ENCODE results near the gene BUB1. TPM values are rescaled to one million over a fixed set of nuclear protein-coding genes. Genes with fewer than 3 reads are reported as not detected.
A peak's percentile ranks its signal among the peaks of the same experiment; 100 is the strongest.

BUB1 gene
- total and polyA plus RNA-seq, 2 of the 8 experiments (the other 6 are each of a cell fraction or from before 2014, with no cell fraction given): 48.4 to 113 TPM

GRCh38 chr2:110664135-110664534, 13.7 kb downstream of the BUB1 start:
- CTCF ChIA-PET (ENCODE audit: partially characterized antibody): interaction anchor here (1.2 to 1.9 kb wide), 2 partner anchors 14 to 92 kb away, joined by 3 to 8 read pairs; partner anchors contain the start of gene BUB1

More at GRCh38 chr2:110664135-110664534, 13.7 kb downstream of the BUB1 start:
- FAIRE-seq (peak; percentile 24), DNase-seq (ENCODE audit: low read depth in 1 of 2, low spot score in 2 of 2) (no peak)
- Histone ChIP-seq H4K8ac (ENCODE audit: extremely low read depth, insufficient read depth, low read length) (no peak overlapping the region), H3K27me3 (replicated peaks in 1 of 4; ENCODE audit: control insufficient read depth in 3 of 4, extremely low read depth in 1 of 4, insufficient read depth in 3 of 4, low read length in 3 of 4) (no peaks in the 10 kb centered on the region), H3K14ac (ENCODE audit: insufficient read length) (no peak overlapping the region), H3K23ac (ENCODE audit: insufficient read length) (no peak overlapping the region), H3K9ac (replicated peaks in 1 of 4; ENCODE audit: extremely low read depth in 1 of 4, low read depth in 3 of 4, low read length in 3 of 4) (no peak overlapping the region), H2AK5ac (ENCODE audit: low read depth, low read length) (no peak overlapping the region), H3K27ac (ENCODE audit: low read depth, low read length) (no peak overlapping the region), H2BK120ac (replicated peaks; ENCODE audit: low read depth, low read length) (no peak overlapping the region), H2BK15ac (ENCODE audit: low read length) (no peak overlapping the region), H4K91ac (replicated peaks; ENCODE audit: insufficient read length, low read length) (no peak overlapping the region), H3K36me3 (ENCODE audit: control insufficient read depth in 2 of 4, insufficient read depth in 4 of 4, low read length in 3 of 4) (peaks cover 36 to 92% (median 71%) of the 10 kb centered on the region in 4 experiments), H3K18ac (ENCODE audit: extremely low read depth, low read length) (no peak overlapping the region), H3K4ac (replicated peaks; ENCODE audit: insufficient read length, low read depth, low read length) (no peak overlapping the region), H3K79me1 (ENCODE audit: low read depth, low read length) (no peaks in the 10 kb centered on the region), H3K79me2 (ENCODE audit: control insufficient read depth in 1 of 2, insufficient read depth in 2 of 2, low read length in 2 of 2) (peaks cover 0 to 9% of the 10 kb centered on the region in 2 experiments; a peak in 2 of 4 replicates), H3K9me3 (ENCODE audit: insufficient read depth in 2 of 2, low read depth in 1 of 2, low read length in 1 of 2) (no peaks in the 10 kb centered on the region), H3K4me1 (replicated peaks in 1 of 4; ENCODE audit: control insufficient read depth in 3 of 4, insufficient read depth in 4 of 4, low read length in 3 of 4) (no peaks in the 10 kb centered on the region), H4K20me1 (replicated peaks in 1 of 2; ENCODE audit: control insufficient read depth in 1 of 2, insufficient read depth in 2 of 2, low read length in 2 of 2) (peaks cover 0 to 3% of the 10 kb centered on the region in 2 experiments), H3K4me3 (ENCODE audit: extremely low read depth in 1 of 4, insufficient read depth in 2 of 4, low read depth in 3 of 4, low read length in 4 of 4) (no peak overlapping the region), H2BK20ac (ENCODE audit: low read length) (no peak overlapping the region), H3K4me2 (ENCODE audit: insufficient read depth in 1 of 2, low read depth in 2 of 2, low read length in 2 of 2) (no peak overlapping the region), H3K23me2 (ENCODE audit: low read depth, low read length) (no peaks in the 10 kb centered on the region), H2BK5ac (ENCODE audit: low read depth, low read length) (no peak overlapping the region), H4K5ac (ENCODE audit: insufficient read length, low read depth, low read length) (no peak overlapping the region), H2AFZ (ENCODE audit: low read length) (no peak overlapping the region), H3K56ac (replicated peaks; ENCODE audit: insufficient read length, low read depth, low read length) (peak overlapping the region; percentile 57), H2BK12ac (ENCODE audit: low read depth, low read length) (no peak overlapping the region)
- POLR2A ChIA-PET (ENCODE audit: partially characterized antibody): interaction anchor here (0.6 kb wide), 1 partner anchor 11 kb away, joined by 3 read pairs; no protein-coding TSS in a partner anchor
- WGBS, 2 experiments (ENCODE audit: extremely low coverage in 1 of 2, insufficient coverage in 1 of 2, insufficient read length in 1 of 2, insufficient replicate concordance in 2 of 2, low coverage in 1 of 2, low lambda C conversion rate in 2 of 2, missing lambda C conversion rate in 1 of 2): 97% methylated on average over 2 of the region's 2 CpGs; no CpG with 5 or more reads in 1 of the 2 experiments
- TF ChIP-seq TAF1 (IDR thresholded peaks at IDR 0.05; ENCODE audit: low read depth, low read length) (no peak), RBBP5 (IDR thresholded peaks at IDR 0.05; ENCODE audit: borderline replicate concordance, low read depth, low read length) (no peak), HDAC6 (IDR thresholded peaks at IDR 0.05; ENCODE audit: low read depth, low read length) (no peak), FOSL1 (IDR thresholded peaks at IDR 0.05; ENCODE audit: insufficient read depth, low read depth, low read length) (no peak), POLR2A (IDR thresholded peaks at IDR 0.05; ENCODE audit: control extremely low read depth in 1 of 2, low read depth in 2 of 2, low read length in 2 of 2) (no peak), ZNF274 (IDR thresholded peaks at IDR 0.05; ENCODE audit: borderline replicate concordance, extremely low read depth, low read length) (no peak), KDM4A (IDR thresholded peaks at IDR 0.05; ENCODE audit: low read depth, low read length, severe bottlenecking) (no peak)
